ENCODE results near the gene POC5.

Gene POC5

GRCh38 chr5:75663579-75664284 is 53.5 kb downstream of the POC5 start:
- Histone ChIP-seq H2BK5ac (ENCODE audit: low read length) (no peak overlapping the region), H4K5ac (ENCODE audit: low read length) (no peak overlapping the region), H3K18ac (ENCODE audit: low read length) (no peak overlapping the region), H3K79me1 (ENCODE audit: low read length) (no peaks in the 10 kb centered on the region), H3K4ac (ENCODE audit: low read depth, low read length) (no peak overlapping the region), H4K8ac (ENCODE audit: low read depth, low read length) (no peak overlapping the region), H2BK120ac (ENCODE audit: low read depth, low read length) (no peak overlapping the region), H3K4me1 (ENCODE audit: control insufficient read depth, low read depth, low read length) (peaks cover 10% of the 10 kb centered on the region), H3K4me3 (ENCODE audit: low read length) (no peak overlapping the region), H3K27ac (ENCODE audit: low read depth, low read length) (no peak overlapping the region), H3K4me2 (ENCODE audit: low read length) (no peak overlapping the region), H2BK15ac (replicated peaks; ENCODE audit: low read depth) (no peak overlapping the region), H3K23ac (ENCODE audit: low read length) (no peak overlapping the region), H3K9ac (ENCODE audit: low read length) (no peak overlapping the region), H3K27me3 (ENCODE audit: insufficient read depth, low read length, poor library complexity) (no peaks in the 10 kb centered on the region), H3K79me2 (ENCODE audit: control insufficient read depth, insufficient read depth, low read length) (no peaks in the 10 kb centered on the region), H3K36me3 (ENCODE audit: control insufficient read depth, insufficient read depth, low read length) (no peaks in the 10 kb centered on the region), H3K56ac (ENCODE audit: low read length) (no peak overlapping the region), H2AK5ac (ENCODE audit: low read length) (no peak overlapping the region)
- WGBS (ENCODE audit: extremely low coverage, insufficient coverage, low lambda C conversion rate), result no CpG with 5 or more reads among the region's 12 CpGs
- DNase-seq, result no peak

- Histone ChIP-seq H3K4me3 (ENCODE audit: low read length) (no peak overlapping the region), H3K27me3 (ENCODE audit: insufficient read depth, low read length, poor library complexity) (no peaks in the 10 kb centered on the region), H2BK15ac (replicated peaks; ENCODE audit: low read depth) (no peak overlapping the region), H3K79me1 (ENCODE audit: low read length) (no peaks in the 10 kb centered on the region), H2BK5ac (ENCODE audit: low read length) (no peak overlapping the region), H3K4me2 (ENCODE audit: low read length) (no peak overlapping the region), H3K79me2 (ENCODE audit: control insufficient read depth, insufficient read depth, low read length) (no peaks in the 10 kb centered on the region), H3K9ac (ENCODE audit: low read length) (peak overlapping the region; percentile 3), H3K4me1 (ENCODE audit: control insufficient read depth, low read depth, low read length) (peaks cover 3% of the 10 kb centered on the region), H3K4ac (ENCODE audit: low read depth, low read length) (no peak overlapping the region), H4K5ac (ENCODE audit: low read length) (no peak overlapping the region), H3K27ac (ENCODE audit: low read depth, low read length) (no peak overlapping the region), H3K23ac (ENCODE audit: low read length) (no peak overlapping the region), H2AK5ac (ENCODE audit: low read length) (no peak overlapping the region), H3K36me3 (ENCODE audit: control insufficient read depth, insufficient read depth, low read length) (no peaks in the 10 kb centered on the region), H3K18ac (ENCODE audit: low read length) (peak overlapping the region; percentile 87), H2BK120ac (ENCODE audit: low read depth, low read length) (no peak overlapping the region), H4K8ac (ENCODE audit: low read depth, low read length) (no peak overlapping the region), H3K56ac (ENCODE audit: low read length) (no peak overlapping the region)
- DNase-seq, result no peak
- WGBS (ENCODE audit: extremely low coverage, insufficient coverage, low lambda C conversion rate), result no CpG with 5 or more reads among the region's 2 CpGs
These were observed 55.2 kb downstream of the POC5 start for GRCh38 chr5:75662061-75662460.

GRCh38 chr5:75660678-75661465 is 56.4 kb downstream of the POC5 start:
- no peaks in the 10 kb centered on the region for H3K27me3 ChIP-seq (ENCODE audit: insufficient read depth, low read length, poor library complexity)
- no peak overlapping the region for H2BK15ac ChIP-seq (replicated peaks; ENCODE audit: low read depth)
- no peak overlapping the region for H3K56ac ChIP-seq (ENCODE audit: low read length)
- peaks cover 2% of the 10 kb centered on the region for H3K4me1 ChIP-seq (ENCODE audit: control insufficient read depth, low read depth, low read length)
- H3K36me3 ChIP-seq (ENCODE audit: control insufficient read depth, insufficient read depth, low read length), result no peaks in the 10 kb centered on the region
- no peaks in the 10 kb centered on the region for H3K79me1 ChIP-seq (ENCODE audit: low read length)
- no peak overlapping the region for H3K4ac ChIP-seq (ENCODE audit: low read depth, low read length)
- H2BK5ac ChIP-seq (ENCODE audit: low read length), result no peak overlapping the region
- no peak overlapping the region for H2AK5ac ChIP-seq (ENCODE audit: low read length)
- no peaks in the 10 kb centered on the region for H3K79me2 ChIP-seq (ENCODE audit: control insufficient read depth, insufficient read depth, low read length)
- H3K9ac ChIP-seq (ENCODE audit: low read length), result no peak overlapping the region
- no peak overlapping the region for H3K23ac ChIP-seq (ENCODE audit: low read length)
- H4K5ac ChIP-seq (ENCODE audit: low read length), result no peak overlapping the region
- peak overlapping the region; percentile 61 for H2BK120ac ChIP-seq (ENCODE audit: low read depth, low read length)
- no peak overlapping the region for H3K18ac ChIP-seq (ENCODE audit: low read length)
- no peak overlapping the region for H3K4me3 ChIP-seq (ENCODE audit: low read length)
- H3K4me2 ChIP-seq (ENCODE audit: low read length), result no peak overlapping the region
- no peak for DNase-seq
- no peak overlapping the region for H3K27ac ChIP-seq (ENCODE audit: low read depth, low read length)
- H4K8ac ChIP-seq (ENCODE audit: low read depth, low read length), result no peak overlapping the region
- no CpG with 5 or more reads among the region's 16 CpGs for WGBS (ENCODE audit: extremely low coverage, insufficient coverage, low lambda C conversion rate)

- WGBS (ENCODE audit: extremely low coverage, insufficient coverage, low lambda C conversion rate), result no CpG with 5 or more reads among the region's 3 CpGs
- H3K56ac ChIP-seq (ENCODE audit: low read length), result no peak overlapping the region
- no peak overlapping the region for H2BK15ac ChIP-seq (replicated peaks; ENCODE audit: low read depth)
- no peak for DNase-seq
- H3K9ac ChIP-seq (ENCODE audit: low read length), result no peak overlapping the region
- H2BK120ac ChIP-seq (ENCODE audit: low read depth, low read length), result no peak overlapping the region
- H3K79me1 ChIP-seq (ENCODE audit: low read length), result no peaks in the 10 kb centered on the region
- no peaks in the 10 kb centered on the region for H3K79me2 ChIP-seq (ENCODE audit: control insufficient read depth, insufficient read depth, low read length)
- peaks cover 2% of the 10 kb centered on the region for H3K4me1 ChIP-seq (ENCODE audit: control insufficient read depth, low read depth, low read length)
- no peaks in the 10 kb centered on the region for H3K36me3 ChIP-seq (ENCODE audit: control insufficient read depth, insufficient read depth, low read length)
- H2AK5ac ChIP-seq (ENCODE audit: low read length), result no peak overlapping the region
- no peak overlapping the region for H3K18ac ChIP-seq (ENCODE audit: low read length)
- no peak overlapping the region for H3K27ac ChIP-seq (ENCODE audit: low read depth, low read length)
- no peak overlapping the region for H4K8ac ChIP-seq (ENCODE audit: low read depth, low read length)
- no peak overlapping the region for H3K4me2 ChIP-seq (ENCODE audit: low read length)
- H2BK5ac ChIP-seq (ENCODE audit: low read length), result no peak overlapping the region
- H3K4me3 ChIP-seq (ENCODE audit: low read length), result no peak overlapping the region
- no peak overlapping the region for H3K23ac ChIP-seq (ENCODE audit: low read length)
- H3K27me3 ChIP-seq (ENCODE audit: insufficient read depth, low read length, poor library complexity), result no peaks in the 10 kb centered on the region
- H4K5ac ChIP-seq (ENCODE audit: low read length), result no peak overlapping the region
- H3K4ac ChIP-seq (ENCODE audit: low read depth, low read length), result no peak overlapping the region
These were observed 57.3 kb downstream of the POC5 start for GRCh38 chr5:75659791-75660450.

GRCh38 chr5:75656311-75657003 is 60.8 kb downstream of the POC5 start:
- Histone ChIP-seq H3K4me3 (ENCODE audit: low read length) (no peak overlapping the region), H3K4me2 (ENCODE audit: low read length) (no peak overlapping the region), H3K18ac (ENCODE audit: low read length) (no peak overlapping the region), H3K79me2 (ENCODE audit: control insufficient read depth, insufficient read depth, low read length) (no peaks in the 10 kb centered on the region), H3K23ac (ENCODE audit: low read length) (no peak overlapping the region), H4K8ac (ENCODE audit: low read depth, low read length) (no peak overlapping the region), H2BK120ac (ENCODE audit: low read depth, low read length) (no peak overlapping the region), H3K27me3 (ENCODE audit: insufficient read depth, low read length, poor library complexity) (no peaks in the 10 kb centered on the region), H3K4ac (ENCODE audit: low read depth, low read length) (peak overlapping the region; percentile 62), H2BK5ac (ENCODE audit: low read length) (no peak overlapping the region), H4K5ac (ENCODE audit: low read length) (no peak overlapping the region), H3K4me1 (ENCODE audit: control insufficient read depth, low read depth, low read length) (no peaks in the 10 kb centered on the region), H3K79me1 (ENCODE audit: low read length) (no peaks in the 10 kb centered on the region), H3K9ac (ENCODE audit: low read length) (no peak overlapping the region), H3K56ac (ENCODE audit: low read length) (no peak overlapping the region), H3K27ac (ENCODE audit: low read depth, low read length) (no peak overlapping the region), H2BK15ac (replicated peaks; ENCODE audit: low read depth) (no peak overlapping the region), H2AK5ac (ENCODE audit: low read length) (no peak overlapping the region), H3K36me3 (ENCODE audit: control insufficient read depth, insufficient read depth, low read length) (no peaks in the 10 kb centered on the region)
- no CpG with 5 or more reads among the region's 9 CpGs for WGBS (ENCODE audit: extremely low coverage, insufficient coverage, low lambda C conversion rate)
- no peak for DNase-seq
